Gastrocnemius medialis (tissue), 4 donors: ENCODE results near the gene GFRA1.

Experiments
- POLR2A ChIP-seq, 2 donors: fragments of 450-650 bp; IDR thresholded peaks; one replicate each; pipeline ENCODE4 v1.6.1; 2017; ENCODE audit warnings: antibody characterized with exemption in 2 of 2, mild to moderate bottlenecking in 2 of 2, moderate library complexity in 2 of 2
- TF ChIP-seq, protein P1 (sequence below), 5 experiments: fragments of 450-650 bp in 3 of 5; fragments of 200-600 bp in 2 of 5; sonication (generic) in 2 of 5; IDR thresholded peaks in 4 of 5; conservative IDR thresholded peaks in 1 of 5; 1 replicate in 4 of 5; 2 replicates in 1 of 5; pipeline ENCODE4 v1.5.1; 2016 to 2019; ENCODE audit warnings: antibody characterized with exemption in 5 of 5, mild to moderate bottlenecking in 3 of 5, moderate library complexity in 3 of 5

DNA sequence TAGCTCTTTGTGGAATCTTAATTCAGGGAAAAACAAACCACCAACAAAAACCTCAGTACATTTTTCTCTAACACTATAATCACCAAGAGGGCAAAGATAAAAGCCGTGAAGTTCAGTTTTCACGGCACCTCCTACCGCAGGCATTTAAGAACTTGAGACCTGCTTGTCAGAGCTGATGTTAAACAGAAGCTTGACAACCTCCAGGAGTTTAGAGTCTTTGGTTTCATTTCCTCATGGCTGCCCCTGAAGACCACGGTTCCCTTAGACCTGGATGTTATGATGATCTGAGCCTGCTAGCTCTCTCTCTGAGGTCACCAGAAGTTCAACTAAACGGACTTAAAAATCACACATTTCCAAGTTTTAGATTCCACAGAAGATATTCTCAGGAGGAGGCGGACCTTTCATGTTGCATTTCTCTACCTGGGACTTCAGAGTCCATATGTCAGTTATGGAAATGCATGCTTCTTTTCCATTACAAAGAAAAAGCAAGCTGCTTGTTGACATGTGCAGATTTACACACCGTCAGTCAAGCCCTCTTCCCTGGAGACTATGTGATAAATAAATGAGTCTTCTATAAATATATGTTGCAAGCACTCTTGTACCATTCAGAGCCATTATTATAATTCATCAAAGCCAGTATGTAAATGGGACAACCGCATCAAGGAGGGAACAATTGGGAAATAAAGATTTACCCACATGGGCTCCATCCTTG lies 258.0 kb downstream of the GFRA1 start:
- TF ChIP-seq, protein P1, sequence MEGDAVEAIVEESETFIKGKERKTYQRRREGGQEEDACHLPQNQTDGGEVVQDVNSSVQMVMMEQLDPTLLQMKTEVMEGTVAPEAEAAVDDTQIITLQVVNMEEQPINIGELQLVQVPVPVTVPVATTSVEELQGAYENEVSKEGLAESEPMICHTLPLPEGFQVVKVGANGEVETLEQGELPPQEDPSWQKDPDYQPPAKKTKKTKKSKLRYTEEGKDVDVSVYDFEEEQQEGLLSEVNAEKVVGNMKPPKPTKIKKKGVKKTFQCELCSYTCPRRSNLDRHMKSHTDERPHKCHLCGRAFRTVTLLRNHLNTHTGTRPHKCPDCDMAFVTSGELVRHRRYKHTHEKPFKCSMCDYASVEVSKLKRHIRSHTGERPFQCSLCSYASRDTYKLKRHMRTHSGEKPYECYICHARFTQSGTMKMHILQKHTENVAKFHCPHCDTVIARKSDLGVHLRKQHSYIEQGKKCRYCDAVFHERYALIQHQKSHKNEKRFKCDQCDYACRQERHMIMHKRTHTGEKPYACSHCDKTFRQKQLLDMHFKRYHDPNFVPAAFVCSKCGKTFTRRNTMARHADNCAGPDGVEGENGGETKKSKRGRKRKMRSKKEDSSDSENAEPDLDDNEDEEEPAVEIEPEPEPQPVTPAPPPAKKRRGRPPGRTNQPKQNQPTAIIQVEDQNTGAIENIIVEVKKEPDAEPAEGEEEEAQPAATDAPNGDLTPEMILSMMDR (IDR thresholded peaks at IDR 0.05 in 4 of 5, conservative IDR thresholded peaks at IDR 0.05 in 1 of 5), result no peak
- no peak for TF ChIP-seq POLR2A (IDR thresholded peaks at IDR 0.05)
